T-helper 17 cell (primary cell): ENCODE measurements around the gene PCK2. TPM values are rescaled to one million over a fixed set of nuclear protein-coding genes. Genes with fewer than 3 reads are reported as not detected.

Source experiments
- ATAC-seq: fragments of 150-1000 bp; cut with Tn5 transposase; 2 replicates; pipeline ENCODE4 v1.10.0; 2021; ENCODE audit warnings: mild to moderate bottlenecking, moderate library complexity
- DNase-seq, 3 donors: peaks; one replicate each; pipeline versions ENCODE4 v3.0.0 to v3.0.0-alpha.2; 2020 to 2021
- H3K9me3 ChIP-seq: one replicate; pipeline ENCODE4 v1.7.0; 2013; ENCODE audit warnings: low read length, mild to moderate bottlenecking; ENCODE audit not compliant: control insufficient read depth, poor library complexity, severe bottlenecking
- H3K27ac Mint-ChIP-seq: one replicate; pipeline ENCODE4 v1.8.0; 2022; ENCODE audit warnings: mild to moderate bottlenecking, moderate library complexity, mixed read lengths
- H3K27me3 Mint-ChIP-seq: one replicate; pipeline ENCODE4 v1.8.0; 2022; ENCODE audit warnings: mixed read lengths
- H3K36me3 Mint-ChIP-seq: one replicate; pipeline ENCODE4 v1.8.0; 2022; ENCODE audit warnings: low read depth, mixed read lengths
- H3K4me1 Mint-ChIP-seq: one replicate; pipeline ENCODE4 v1.8.0; 2022; ENCODE audit warnings: mild to moderate bottlenecking, mixed read lengths
- H3K4me3 Mint-ChIP-seq: one replicate; pipeline ENCODE4 v1.8.0; 2022; ENCODE audit warnings: mild to moderate bottlenecking, moderate library complexity, mixed read lengths
- total RNA-seq, 4 donors: library from RNA in 2 of 4; stranded (reverse) in 2 of 4; gene quantifications; one replicate each; pipeline ENCODE4 v1.2.3 and lab custom pipeline; 2022 to 2026

The PCK2 gene
- total RNA-seq, 2 donors from 2014 or later, result 14.2 to 15.5 TPM

GRCh38 chr14:24113801-24114531 is 19.9 kb downstream of the PCK2 start:
- Mint-ChIP-seq H3K36me3 (peaks cover 3% of the 10 kb centered on the region), H3K4me1 (peaks cover 29% of the 10 kb centered on the region), H3K27me3 (no peaks in the 10 kb centered on the region), H3K27ac (peak overlapping the region; percentile 99), H3K4me3 (peak overlapping the region; percentile 99)
- ATAC-seq, result peak; percentile 36
- no peaks in the 10 kb centered on the region for H3K9me3 ChIP-seq
- DNase-seq, result peak; percentile 54 to 68 (median 55)

- peak within 1 kb of the TSS; percentile 99 for H3K4me3 Mint-ChIP-seq
- peak; percentile 96 to 98 (median 96) for DNase-seq
- H3K27ac Mint-ChIP-seq, result peak within 1 kb of the TSS; percentile 99
- H3K27me3 Mint-ChIP-seq, result no peaks in the 10 kb centered on the region
- ATAC-seq, result peak; percentile 87
- no peaks in the 10 kb centered on the region for H3K9me3 ChIP-seq
- peaks cover 3% of the 10 kb centered on the region for H3K36me3 Mint-ChIP-seq
- H3K4me1 Mint-ChIP-seq, result peaks cover 28% of the 10 kb centered on the region
Measured at GRCh38 chr14:24114532-24115421, 20.7 kb downstream of the PCK2 start, which contains the start of the genes DCAF11 and NRL. Gene DCAF11 (plus strand): TSS chr14:24114777. CDS start chr14:24115595, 818 bp downstream. Gene NRL (minus strand): TSS chr14:24114949. CDS start chr14:24082848, 32,101 bp downstream.

- Mint-ChIP-seq H3K36me3 (peaks cover 3% of the 10 kb centered on the region), H3K4me1 (peaks cover 28% of the 10 kb centered on the region), H3K27ac (peak overlapping the region; percentile 99), H3K27me3 (no peaks in the 10 kb centered on the region), H3K4me3 (peak overlapping the region; percentile 99)
- H3K9me3 ChIP-seq, result no peaks in the 10 kb centered on the region
- DNase-seq (no peak), ATAC-seq (no peak)
Measured at GRCh38 chr14:24115422-24116127, 21.5 kb downstream of the PCK2 start.

GRCh38 chr14:24116128-24116814 is 22.2 kb downstream of the PCK2 start:
- peak overlapping the region; percentile 99 for H3K27ac Mint-ChIP-seq
- H3K4me3 Mint-ChIP-seq, result peak overlapping the region; percentile 99
- peaks cover 28% of the 10 kb centered on the region for H3K4me1 Mint-ChIP-seq
- peaks cover 3% of the 10 kb centered on the region for H3K36me3 Mint-ChIP-seq
- ATAC-seq (no peak), DNase-seq (no peak)
- H3K27me3 Mint-ChIP-seq, result no peaks in the 10 kb centered on the region
- H3K9me3 ChIP-seq, result no peaks in the 10 kb centered on the region

GRCh38 chr14:24117179-24117578 is 23.1 kb downstream of the PCK2 start:
- Mint-ChIP-seq H3K4me3 (no peak overlapping the region), H3K27me3 (no peaks in the 10 kb centered on the region), H3K36me3 (peaks cover 3% of the 10 kb centered on the region), H3K27ac (no peak overlapping the region), H3K4me1 (peaks cover 28% of the 10 kb centered on the region)
- no peak for ATAC-seq
- no peaks in the 10 kb centered on the region for H3K9me3 ChIP-seq
- DNase-seq, result no peak

- Mint-ChIP-seq H3K4me1 (peaks cover 30% of the 10 kb centered on the region), H3K4me3 (no peak overlapping the region), H3K27me3 (no peaks in the 10 kb centered on the region), H3K27ac (no peak overlapping the region), H3K36me3 (peaks cover 3% of the 10 kb centered on the region)
- ATAC-seq, result no peak
- DNase-seq, result no peak
- no peaks in the 10 kb centered on the region for H3K9me3 ChIP-seq
Measured at GRCh38 chr14:24119691-24120090, 25.6 kb downstream of the PCK2 start.

- Mint-ChIP-seq H3K36me3 (peaks cover 3% of the 10 kb centered on the region), H3K4me3 (no peak overlapping the region), H3K27ac (no peak overlapping the region), H3K27me3 (no peaks in the 10 kb centered on the region), H3K4me1 (peaks cover 19% of the 10 kb centered on the region)
- H3K9me3 ChIP-seq, result no peaks in the 10 kb centered on the region
- no peak for ATAC-seq
- DNase-seq, result no peak
Measured at GRCh38 chr14:24121210-24121609, 27.1 kb downstream of the PCK2 start.

GRCh38 chr14:24122416-24122815 is 28.3 kb downstream of the PCK2 start:
- no peaks in the 10 kb centered on the region for H3K9me3 ChIP-seq
- ATAC-seq (no peak), DNase-seq (no peak)
- H3K4me1 Mint-ChIP-seq, result peaks cover 9% of the 10 kb centered on the region
- H3K36me3 Mint-ChIP-seq, result peaks cover 3% of the 10 kb centered on the region
- H3K4me3 Mint-ChIP-seq, result no peak overlapping the region
- H3K27me3 Mint-ChIP-seq, result no peaks in the 10 kb centered on the region
- no peak overlapping the region for H3K27ac Mint-ChIP-seq

GRCh38 chr14:24122898-24123297 is 28.8 kb downstream of the PCK2 start:
- no peak for ATAC-seq
- H3K27ac Mint-ChIP-seq, result no peak overlapping the region

GRCh38 chr14:24123424-24124417 is 29.6 kb downstream of the PCK2 start:
- no peaks in the 10 kb centered on the region for H3K9me3 ChIP-seq
- peaks cover 4% of the 10 kb centered on the region for H3K4me1 Mint-ChIP-seq
- H3K4me3 Mint-ChIP-seq, result no peak overlapping the region
- ATAC-seq (peak; percentile 40), DNase-seq (no peak)
- no peaks in the 10 kb centered on the region for H3K27me3 Mint-ChIP-seq
- peak overlapping the region; percentile 60 for H3K27ac Mint-ChIP-seq
- no peaks in the 10 kb centered on the region for H3K36me3 Mint-ChIP-seq

More at GRCh38 chr14:24122898-24123297, 28.8 kb downstream of the PCK2 start:
- no peak overlapping the region for H3K4me3 Mint-ChIP-seq
- peaks cover 3% of the 10 kb centered on the region for H3K36me3 Mint-ChIP-seq
- no peak for DNase-seq
- peaks cover 7% of the 10 kb centered on the region for H3K4me1 Mint-ChIP-seq
- H3K27me3 Mint-ChIP-seq, result no peaks in the 10 kb centered on the region
- H3K9me3 ChIP-seq, result no peaks in the 10 kb centered on the region

- H3K4me3 Mint-ChIP-seq, result no peak overlapping the region
- peaks cover 9% of the 10 kb centered on the region for H3K4me1 Mint-ChIP-seq
- no peak for DNase-seq
- H3K36me3 Mint-ChIP-seq, result peaks cover 2% of the 10 kb centered on the region
- no peak overlapping the region for H3K27ac Mint-ChIP-seq
- H3K9me3 ChIP-seq, result no peaks in the 10 kb centered on the region
- no peak for ATAC-seq
- no peaks in the 10 kb centered on the region for H3K27me3 Mint-ChIP-seq
Measured at GRCh38 chr14:24126939-24127338, 32.8 kb downstream of the PCK2 start.
